Trophoblast cell (in vitro differentiated cells and primary cell): ENCODE measurements around the gene BICC1.
A peak's percentile ranks its signal among the peaks of the same experiment; 100 is the strongest.

Source experiments
- DNase-seq, 2 donors: peaks; one replicate each; pipeline ENCODE4 v3.0.0-alpha.2; 2016
- H2AFZ ChIP-seq: 2 replicates; pipeline ENCODE4 v1.6.1; 2013; ENCODE audit warnings: low read length, moderate library complexity, mild to moderate bottlenecking; ENCODE audit not compliant: insufficient read depth, poor library complexity
- H2AK5ac ChIP-seq: 2 replicates; pipeline ENCODE4 v1.6.1; 2013; ENCODE audit warnings: mild to moderate bottlenecking, low read length
- H2BK120ac ChIP-seq: 2 replicates; pipeline ENCODE4 v1.6.1; 2013; ENCODE audit warnings: low read length, mild to moderate bottlenecking, moderate library complexity; ENCODE audit not compliant: insufficient read depth, poor library complexity
- H2BK12ac ChIP-seq: 2 replicates; pipeline ENCODE4 v1.6.1; 2013; ENCODE audit warnings: mild to moderate bottlenecking, low read length, moderate library complexity
- H2BK5ac ChIP-seq: 2 replicates; pipeline ENCODE4 v1.6.1; 2013; ENCODE audit warnings: low read length, low read depth, moderate library complexity, mild to moderate bottlenecking; ENCODE audit not compliant: poor library complexity
- H3K14ac ChIP-seq: 2 replicates; pipeline ENCODE4 v1.6.1; 2013; ENCODE audit warnings: mild to moderate bottlenecking, low read length
- H3K18ac ChIP-seq: 2 replicates; pipeline ENCODE4 v1.6.1; 2013; ENCODE audit warnings: mild to moderate bottlenecking, low read length
- H3K23ac ChIP-seq: 2 replicates; pipeline ENCODE4 v1.6.1; 2013; ENCODE audit warnings: low read length
- H3K27ac ChIP-seq: 2 replicates; pipeline ENCODE4 v1.5.1; 2013; ENCODE audit warnings: low read depth, mild to moderate bottlenecking, inconsistent platforms, low read length, moderate library complexity
- H3K27me3 ChIP-seq: 2 replicates; pipeline ENCODE4 v1.6.1; 2013; ENCODE audit warnings: inconsistent platforms, mild to moderate bottlenecking, low read length, moderate library complexity; ENCODE audit not compliant: insufficient read depth
- H3K36me3 ChIP-seq, 2 experiments: 1 replicate in 1 of 2; 2 replicates in 1 of 2; pipeline ENCODE4 v1.6.1; 2013; ENCODE audit warnings: low read length in 2 of 2, mild to moderate bottlenecking in 2 of 2, moderate library complexity in 1 of 2; ENCODE audit not compliant: insufficient read depth in 2 of 2, control insufficient read depth in 1 of 2
- H3K4ac ChIP-seq: 2 replicates; pipeline ENCODE4 v1.6.1; 2013; ENCODE audit warnings: low read depth, mild to moderate bottlenecking, low read length, moderate library complexity
- H3K4me1 ChIP-seq, 2 experiments: 1 replicate in 1 of 2; 2 replicates in 1 of 2; pipeline ENCODE4 v1.6.1; 2013; ENCODE audit warnings: low read length in 2 of 2, mild to moderate bottlenecking in 2 of 2, moderate library complexity in 1 of 2; ENCODE audit not compliant: insufficient read depth in 2 of 2, control insufficient read depth in 1 of 2
- H3K4me2 ChIP-seq: 2 replicates; pipeline ENCODE4 v1.6.1; 2013; ENCODE audit warnings: inconsistent platforms, mild to moderate bottlenecking, low read length, moderate library complexity
- H3K4me3 ChIP-seq: 2 replicates; pipeline ENCODE4 v1.5.1; 2013; ENCODE audit warnings: mild to moderate bottlenecking, low read depth, low read length, inconsistent platforms
- H3K79me1 ChIP-seq: one replicate; pipeline ENCODE4 v1.6.1; 2013; ENCODE audit warnings: low read length
- H3K79me2 ChIP-seq: 2 replicates; pipeline ENCODE4 v1.6.1; 2013; ENCODE audit warnings: low read length, mild to moderate bottlenecking; ENCODE audit not compliant: control insufficient read depth, insufficient read depth, poor library complexity
- H3K9ac ChIP-seq: 2 replicates; pipeline ENCODE4 v1.6.1; 2013; ENCODE audit warnings: mild to moderate bottlenecking, low read length
- H3K9me3 ChIP-seq: 2 replicates; pipeline ENCODE4 v1.6.1; 2013; ENCODE audit warnings: low read depth, mild to moderate bottlenecking, control low read depth, inconsistent platforms, low read length; ENCODE audit not compliant: insufficient read depth
- H4K12ac ChIP-seq: 2 replicates; pipeline ENCODE4 v1.6.1; 2013; ENCODE audit warnings: low read depth, mild to moderate bottlenecking, low read length, moderate library complexity
- H4K8ac ChIP-seq: 2 replicates; pipeline ENCODE4 v1.6.1; 2013; ENCODE audit warnings: low read depth, mild to moderate bottlenecking, low read length, moderate library complexity
- H4K91ac ChIP-seq: one replicate; pipeline ENCODE4 v1.6.1; 2013; ENCODE audit warnings: low read depth, mild to moderate bottlenecking, low read length, moderate library complexity
- WGBS: extraction: QIAGEN DNeasy Blood & Tissue Kit; methylation state at CpG from one replicate; pipeline ENCODE4 v1.1.7; 2013; ENCODE audit warnings: missing lambda C conversion rate; ENCODE audit not compliant: insufficient read length, insufficient coverage; ENCODE audit errors: extremely low coverage; 5-methylcytosine and 5-hydroxymethylcytosine counted together

BICC1 gene

DNA sequence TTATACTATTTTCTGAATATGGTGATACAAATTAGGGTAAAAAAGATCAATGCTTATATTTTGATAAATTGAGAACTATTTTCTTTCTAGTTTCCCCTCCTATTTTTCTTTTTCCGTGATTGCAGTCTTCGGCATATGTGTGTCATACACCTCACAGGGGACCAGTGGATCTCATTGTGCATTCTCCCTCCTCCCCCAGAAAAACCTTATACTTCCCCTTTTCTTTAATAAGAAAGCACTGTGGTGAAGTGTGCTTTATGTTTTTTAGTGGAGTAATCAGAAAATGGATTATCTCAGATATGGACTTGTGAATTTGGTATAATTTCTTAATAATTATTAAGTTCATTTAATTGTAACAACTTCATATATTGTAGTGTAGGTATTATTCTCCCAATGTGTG, 72.8 kb downstream of the BICC1 start:
- Histone ChIP-seq H4K91ac (no peak overlapping the region), H3K9me3 (no peaks in the 10 kb centered on the region), H3K27me3 (no peaks in the 10 kb centered on the region), H3K23ac (no peak overlapping the region), H4K8ac (no peak overlapping the region), H3K79me1 (no peaks in the 10 kb centered on the region), H2BK120ac (no peak overlapping the region), H3K27ac (no peak overlapping the region), H3K18ac (no peak overlapping the region), H4K12ac (no peak overlapping the region), H3K4me3 (no peak overlapping the region), H2BK12ac (no peak overlapping the region), H2BK5ac (no peak overlapping the region), H3K36me3 (no peaks in the 10 kb centered on the region), H2AFZ (no peak overlapping the region), H3K4me1 (no peaks in the 10 kb centered on the region), H3K14ac (no peak overlapping the region), H3K9ac (no peak overlapping the region), H3K4me2 (no peak overlapping the region), H3K4ac (no peak overlapping the region), H2AK5ac (no peak overlapping the region), H3K79me2 (no peaks in the 10 kb centered on the region)
- no peak for DNase-seq
- WGBS = no CpG with 5 or more reads among the region's 2 CpGs

DNA sequence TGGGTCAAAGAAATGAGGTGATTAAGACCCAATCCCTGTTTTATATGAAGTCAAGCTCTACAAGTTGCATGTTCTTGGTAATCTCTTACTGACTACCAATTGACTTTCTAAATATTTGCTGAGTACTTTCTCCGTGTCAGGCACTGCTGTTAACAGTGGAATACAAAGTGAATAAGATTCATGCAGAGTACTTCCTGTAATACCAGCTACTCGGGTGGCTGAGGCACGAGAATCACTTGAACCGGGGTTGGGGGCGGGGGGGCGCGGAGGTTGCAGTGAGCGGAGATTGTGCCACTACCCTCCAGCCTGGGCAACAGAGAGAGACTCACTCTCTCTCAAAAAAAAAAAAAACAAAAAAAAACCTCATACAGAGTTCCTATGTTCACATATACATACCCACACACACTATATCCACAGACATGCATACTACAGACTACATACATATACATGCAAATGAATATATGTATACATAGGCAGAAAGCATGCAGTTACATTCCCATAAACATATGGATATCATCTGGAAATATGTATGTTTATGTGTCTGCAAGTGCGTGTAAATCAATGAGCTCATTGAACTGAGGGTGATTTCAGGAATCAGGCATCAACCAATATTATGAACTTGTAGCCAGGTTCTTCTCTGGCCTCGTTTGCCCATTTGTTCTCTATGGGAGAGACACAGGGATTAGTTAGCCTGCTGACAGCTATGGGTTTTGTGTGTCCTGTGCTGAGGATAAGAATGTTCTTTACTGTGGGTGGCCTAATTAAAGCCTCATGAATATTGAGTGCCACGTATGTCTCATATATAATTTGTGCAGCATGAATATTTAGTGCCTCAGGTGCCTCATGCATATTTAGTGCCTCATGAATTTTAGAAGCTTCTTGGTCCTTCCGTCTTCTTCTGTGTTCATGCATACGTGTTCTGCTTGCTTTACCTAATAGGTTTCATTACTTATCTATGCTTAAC, 73.9 kb downstream of the BICC1 start:
- Histone ChIP-seq H2BK12ac (no peak overlapping the region), H3K9me3 (no peaks in the 10 kb centered on the region), H2BK5ac (no peak overlapping the region), H2AK5ac (no peak overlapping the region), H3K4me3 (no peak overlapping the region), H3K18ac (no peak overlapping the region), H2AFZ (no peak overlapping the region), H3K4me1 (no peaks in the 10 kb centered on the region), H3K79me1 (no peaks in the 10 kb centered on the region), H4K12ac (no peak overlapping the region), H3K27me3 (no peaks in the 10 kb centered on the region), H2BK120ac (no peak overlapping the region), H4K8ac (no peak overlapping the region), H3K4me2 (no peak overlapping the region), H3K79me2 (no peaks in the 10 kb centered on the region), H3K14ac (no peak overlapping the region), H3K36me3 (no peaks in the 10 kb centered on the region), H3K27ac (no peak overlapping the region), H3K4ac (no peak overlapping the region), H4K91ac (no peak overlapping the region), H3K23ac (no peak overlapping the region), H3K9ac (no peak overlapping the region)
- no peak for DNase-seq
- no CpG with 5 or more reads among the region's 13 CpGs for WGBS

DNA sequence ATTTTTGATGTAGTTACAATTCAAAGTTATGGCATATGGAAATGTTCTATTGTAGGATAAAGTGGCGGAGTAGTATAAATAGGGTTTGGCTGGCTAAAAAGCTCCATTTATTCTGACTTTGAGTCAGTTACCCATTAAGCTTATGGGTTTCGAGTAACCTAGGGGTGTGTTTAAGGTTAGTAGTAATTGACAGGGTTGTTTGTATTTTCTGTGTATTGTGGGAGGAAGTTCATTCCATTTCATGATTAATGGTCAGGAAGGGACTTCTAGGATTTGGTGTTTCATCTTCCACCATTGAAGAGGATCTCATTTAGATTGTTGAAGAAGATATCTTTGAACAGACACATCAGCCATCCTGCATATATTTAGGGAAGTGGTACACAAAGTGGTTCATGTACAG, 75.0 kb downstream of the BICC1 start:
- no peak overlapping the region for H2AK5ac ChIP-seq
- no peak overlapping the region for H2BK120ac ChIP-seq
- no peaks in the 10 kb centered on the region for H3K27me3 ChIP-seq
- H2BK5ac ChIP-seq = no peak overlapping the region
- no CpG with 5 or more reads among the region's 2 CpGs for WGBS
- H3K4ac ChIP-seq = no peak overlapping the region
- DNase-seq = no peak
- H3K9me3 ChIP-seq = no peaks in the 10 kb centered on the region
- H3K27ac ChIP-seq = no peak overlapping the region
- H3K23ac ChIP-seq = no peak overlapping the region
- H3K9ac ChIP-seq = no peak overlapping the region
- H4K8ac ChIP-seq = no peak overlapping the region
- H3K36me3 ChIP-seq = no peaks in the 10 kb centered on the region
- H2BK12ac ChIP-seq = no peak overlapping the region
- H3K79me2 ChIP-seq = no peaks in the 10 kb centered on the region
- no peak overlapping the region for H3K18ac ChIP-seq
- no peak overlapping the region for H3K4me3 ChIP-seq
- no peak overlapping the region for H3K4me2 ChIP-seq
- no peak overlapping the region for H2AFZ ChIP-seq
- no peaks in the 10 kb centered on the region for H3K79me1 ChIP-seq
- no peak overlapping the region for H4K12ac ChIP-seq
- H4K91ac ChIP-seq = no peak overlapping the region
- H3K14ac ChIP-seq = no peak overlapping the region
- no peaks in the 10 kb centered on the region for H3K4me1 ChIP-seq

DNA sequence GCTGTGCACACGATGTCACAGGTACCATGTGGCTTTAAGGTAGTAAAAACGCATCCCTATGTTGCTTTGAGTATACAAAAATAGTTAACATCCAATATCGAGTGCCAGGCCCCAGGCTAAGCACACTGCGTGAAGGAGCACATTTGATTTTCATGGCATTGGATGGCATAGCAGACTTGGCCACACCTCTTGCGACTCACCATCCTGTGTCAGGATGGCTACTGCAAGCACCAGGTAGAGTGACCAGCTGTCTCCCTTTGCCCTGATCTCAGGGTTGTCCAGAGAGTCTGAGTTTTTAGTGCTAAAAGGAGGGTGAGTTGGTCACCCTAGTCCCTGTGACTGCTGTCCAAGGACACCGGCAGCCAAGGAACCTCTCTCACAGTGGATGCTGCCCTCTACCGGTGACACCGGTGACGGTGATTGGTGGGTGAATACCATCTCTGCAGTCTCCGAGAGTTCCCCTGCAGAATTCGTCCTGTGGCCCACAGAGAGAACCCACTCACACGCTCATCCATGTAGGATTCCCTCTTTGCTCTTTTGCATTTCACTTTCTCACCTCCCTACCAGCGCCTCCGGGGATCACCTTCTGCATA, 76.1 kb downstream of the BICC1 start:
- no peak overlapping the region for H3K23ac ChIP-seq
- no peak overlapping the region for H3K9ac ChIP-seq
- H2AK5ac ChIP-seq = no peak overlapping the region
- no peak overlapping the region for H3K18ac ChIP-seq
- no peak overlapping the region for H3K27ac ChIP-seq
- H3K4ac ChIP-seq = no peak overlapping the region
- no peak overlapping the region for H2BK120ac ChIP-seq
- no CpG with 5 or more reads among the region's 14 CpGs for WGBS
- no peaks in the 10 kb centered on the region for H3K36me3 ChIP-seq
- no peak overlapping the region for H2BK5ac ChIP-seq
- H3K79me2 ChIP-seq = no peaks in the 10 kb centered on the region
- no peaks in the 10 kb centered on the region for H3K9me3 ChIP-seq
- H3K27me3 ChIP-seq = no peaks in the 10 kb centered on the region
- H3K14ac ChIP-seq = no peak overlapping the region
- H3K4me2 ChIP-seq = no peak overlapping the region
- H3K79me1 ChIP-seq = no peaks in the 10 kb centered on the region
- no peak overlapping the region for H4K12ac ChIP-seq
- H4K8ac ChIP-seq = no peak overlapping the region
- H3K4me1 ChIP-seq = no peaks in the 10 kb centered on the region
- H4K91ac ChIP-seq = no peak overlapping the region
- H2AFZ ChIP-seq = no peak overlapping the region
- no peak overlapping the region for H3K4me3 ChIP-seq
- peak in 1 of 2 donors; percentile 26 for DNase-seq
- H2BK12ac ChIP-seq = no peak overlapping the region
